NB4 (cell line): ENCODE results near the gene CXorf38.

Experiments
- CTCF ChIP-seq: IDR thresholded peaks from one replicate; pipeline ENCODE4 v1.5.1; 2012; ENCODE audit warnings: low read depth, low read length
- MAX ChIP-seq: IDR thresholded peaks from 2 replicates; pipeline ENCODE4 v1.6.1; 2011; ENCODE audit warnings: low read depth, low read length
- POLR2A ChIP-seq: IDR thresholded peaks from 2 replicates; pipeline ENCODE4 v1.6.1; 2011; ENCODE audit warnings: mild to moderate bottlenecking; ENCODE audit not compliant: insufficient read length; ENCODE audit errors: extremely low read depth

DNA sequence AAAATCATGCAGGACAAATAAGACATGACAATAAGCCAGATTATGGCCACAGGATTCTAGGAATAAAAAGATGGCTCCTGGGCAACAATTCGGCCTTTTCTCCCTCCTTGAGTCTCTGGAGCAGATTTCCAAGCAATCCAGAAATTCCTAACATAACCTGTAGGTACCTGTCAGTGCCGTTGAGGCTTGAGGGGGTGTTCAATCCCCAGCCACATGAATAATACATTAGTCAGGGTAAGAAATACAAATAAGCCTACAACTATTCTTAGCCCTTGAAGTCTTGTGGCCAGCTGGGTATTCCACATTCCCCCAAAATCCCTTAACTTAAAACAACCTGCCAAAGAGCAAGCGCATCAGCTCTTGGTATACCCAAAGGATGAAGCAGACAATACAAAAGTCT is 9.7 kb downstream of the CXorf38 start:
- TF ChIP-seq CTCF, result no peak
- TF ChIP-seq MAX, result no peak
- TF ChIP-seq POLR2A, result no peak
